Smooth muscle cell (in vitro differentiated cells): ENCODE results near the gene SEZ6. TPM values are rescaled to one million over a fixed set of nuclear protein-coding genes. Genes with fewer than 3 reads are reported as not detected.
"Not testable (repeated sequence)": the region's sequence is repeated elsewhere in the genome, so short reads cannot be mapped to it uniquely, and the experiment has no call there.

Source experiments
- DNase-seq: peaks from one replicate; lab custom pipeline; 2025; ENCODE audit not compliant: unreplicated experiment; lab: John Stamatoyannopoulos, UW
- H2AFZ ChIP-seq: fragments of 200-600 bp; sonication (generic); 2 replicates; pipeline ENCODE4 v1.6.0; 2016; ENCODE audit warnings: antibody characterized with exemption, low read depth, mild to moderate bottlenecking
- H3F3A ChIP-seq: fragments of 200-600 bp; sonication (generic); 2 replicates; pipeline ENCODE4 v1.6.0; 2017; ENCODE audit warnings: antibody characterized with exemption, low read depth
- H3K27ac ChIP-seq: fragments of 200-600 bp; sonication (generic); 2 replicates; pipeline ENCODE4 v1.5.1; 2016; ENCODE audit warnings: low read depth, mild to moderate bottlenecking
- H3K27me3 ChIP-seq: fragments of 200-600 bp; sonication (generic); 2 replicates; pipeline ENCODE4 v1.6.1; 2016; ENCODE audit warnings: low read depth, mild to moderate bottlenecking
- H3K36me3 ChIP-seq: fragments of 200-600 bp; sonication (generic); 2 replicates; pipeline ENCODE4 v1.5.1; 2016; ENCODE audit warnings: low read depth
- H3K4me1 ChIP-seq: fragments of 200-600 bp; sonication (generic); 2 replicates; pipeline ENCODE4 v1.5.1; 2016; ENCODE audit warnings: low read depth
- H3K4me2 ChIP-seq: fragments of 200-600 bp; sonication (generic); 2 replicates; pipeline ENCODE4 v1.6.0; 2016; ENCODE audit warnings: mild to moderate bottlenecking
- H3K4me3 ChIP-seq: fragments of 200-600 bp; sonication (generic); 2 replicates; pipeline ENCODE4 v1.5.1; 2016; ENCODE audit warnings: mild to moderate bottlenecking
- H3K79me2 ChIP-seq: fragments of 200-600 bp; sonication (generic); 2 replicates; pipeline ENCODE4 v1.6.0; 2016; ENCODE audit warnings: low read depth, mild to moderate bottlenecking
- H3K9ac ChIP-seq: fragments of 200-600 bp; sonication (generic); 2 replicates; pipeline ENCODE4 v1.6.0; 2016; ENCODE audit warnings: low read depth
- H3K9me3 ChIP-seq: fragments of 200-600 bp; sonication (generic); replicated peaks from 2 replicates; pipeline ENCODE4 v1.5.1; 2016; ENCODE audit warnings: low read depth
- H4K20me1 ChIP-seq: fragments of 200-600 bp; sonication (generic); 2 replicates; pipeline ENCODE4 v1.6.0; 2016; ENCODE audit warnings: low read depth
- CTCF ChIP-seq: fragments of 200-600 bp; sonication (generic); IDR thresholded peaks from 2 replicates; pipeline ENCODE4 v1.5.1; 2017; ENCODE audit warnings: borderline replicate concordance, mild to moderate bottlenecking, antibody characterized with exemption; ENCODE audit not compliant: insufficient read depth, poor library complexity, severe bottlenecking
- WGBS: methylation state at CpG from one replicate; pipeline ENCODE4 v1.1.7; 2016; ENCODE audit warnings: low lambda C conversion rate; 5-methylcytosine and 5-hydroxymethylcytosine counted together
- polyA plus RNA-seq: library from polyadenylated mRNA; unstranded; fragments of >200 nt; fragmentation: Nextera tagmentation; extraction: Ambion mirVana; gene quantifications from 2 replicates; pipeline ENCODE4 v1.2.1, GENCODE V29; 2016
- total RNA-seq: library from RNA; depleted of rRNA; stranded (reverse); fragments of >200 nt; gene quantifications from 2 replicates; pipeline ENCODE4 v1.2.3, GENCODE V29; 2014

The SEZ6 gene
- total and polyA plus RNA-seq, 2 experiments from 2014 or later, result not detected

GRCh38 chr17:28937044-28937729, 68.6 kb downstream of the SEZ6 start:
- no peak for TF ChIP-seq CTCF
- no peak overlapping the region for H3K4me2 ChIP-seq
- H3K36me3 ChIP-seq, result no peaks in the 10 kb centered on the region
- no peak overlapping the region for H2AFZ ChIP-seq
- peaks cover 100% of the 10 kb centered on the region for H4K20me1 ChIP-seq
- H3K79me2 ChIP-seq, result peaks cover 99% of the 10 kb centered on the region
- 84% methylated on average over 5 of the region's 5 CpGs for WGBS
- DNase-seq, result no peak
- H3K27me3 ChIP-seq, result no peaks in the 10 kb centered on the region
- H3K27ac ChIP-seq, result no peak overlapping the region
- no peak overlapping the region for H3K4me3 ChIP-seq
- H3F3A ChIP-seq, result no peaks in the 10 kb centered on the region
- H3K9me3 ChIP-seq, result no peaks in the 10 kb centered on the region
- no peak overlapping the region for H3K9ac ChIP-seq
- H3K4me1 ChIP-seq, result peaks cover 43% of the 10 kb centered on the region

- H3F3A ChIP-seq, result no peaks in the 10 kb centered on the region
- no peaks in the 10 kb centered on the region for H3K9me3 ChIP-seq
- H3K36me3 ChIP-seq, result no peaks in the 10 kb centered on the region
- no peak overlapping the region for H3K27ac ChIP-seq
- no peak for DNase-seq
- peaks cover 37% of the 10 kb centered on the region for H3K4me1 ChIP-seq
- H3K79me2 ChIP-seq, result peaks cover 99% of the 10 kb centered on the region
- WGBS, result 96% methylated on average over 8 of the region's 8 CpGs
- no peak overlapping the region for H3K9ac ChIP-seq
- H3K4me3 ChIP-seq, result no peak overlapping the region
- H4K20me1 ChIP-seq, result peaks cover 100% of the 10 kb centered on the region
- TF ChIP-seq CTCF, result no peak
- H2AFZ ChIP-seq, result no peak overlapping the region
- no peaks in the 10 kb centered on the region for H3K27me3 ChIP-seq
- H3K4me2 ChIP-seq, result no peak overlapping the region
Measured at GRCh38 chr17:28935744-28936460, 69.9 kb downstream of the SEZ6 start.

GRCh38 chr17:28934508-28934907, 71.3 kb downstream of the SEZ6 start:
- not testable (repeated sequence) for H2AFZ ChIP-seq, H3K27me3 ChIP-seq, H3K9me3 ChIP-seq, H3K27ac ChIP-seq, H3K9ac ChIP-seq, H3K4me2 ChIP-seq, H3K36me3 ChIP-seq, H3K4me3 ChIP-seq, DNase-seq, H3F3A ChIP-seq
- WGBS, result 96% methylated on average over 8 of the region's 8 CpGs
- Histone ChIP-seq H3K79me2 (peaks cover 99% of the 10 kb centered on the region), H3K4me1 (peaks cover 23% of the 10 kb centered on the region), H4K20me1 (peaks cover 100% of the 10 kb centered on the region)

- no peak for DNase-seq
- H3K27ac ChIP-seq, result no peak overlapping the region
- H3K36me3 ChIP-seq, result no peaks in the 10 kb centered on the region
- peaks cover 100% of the 10 kb centered on the region for H4K20me1 ChIP-seq
- H3F3A ChIP-seq, result peaks cover 16% of the 10 kb centered on the region
- no peaks in the 10 kb centered on the region for H3K27me3 ChIP-seq
- no peak overlapping the region for H3K9ac ChIP-seq
- WGBS, result 91% methylated on average over 2 of the region's 2 CpGs
- TF ChIP-seq CTCF, result no peak
- no peak overlapping the region for H3K4me3 ChIP-seq
- no peak overlapping the region for H2AFZ ChIP-seq
- H3K4me1 ChIP-seq, result no peaks in the 10 kb centered on the region
- no peaks in the 10 kb centered on the region for H3K9me3 ChIP-seq
- peaks cover 74% of the 10 kb centered on the region for H3K79me2 ChIP-seq
- H3K4me2 ChIP-seq, result no peak overlapping the region
Measured at GRCh38 chr17:28929787-28930186, 76.0 kb downstream of the SEZ6 start.
